ENCODE data around the gene ECPAS.

ECPAS gene

DNA sequence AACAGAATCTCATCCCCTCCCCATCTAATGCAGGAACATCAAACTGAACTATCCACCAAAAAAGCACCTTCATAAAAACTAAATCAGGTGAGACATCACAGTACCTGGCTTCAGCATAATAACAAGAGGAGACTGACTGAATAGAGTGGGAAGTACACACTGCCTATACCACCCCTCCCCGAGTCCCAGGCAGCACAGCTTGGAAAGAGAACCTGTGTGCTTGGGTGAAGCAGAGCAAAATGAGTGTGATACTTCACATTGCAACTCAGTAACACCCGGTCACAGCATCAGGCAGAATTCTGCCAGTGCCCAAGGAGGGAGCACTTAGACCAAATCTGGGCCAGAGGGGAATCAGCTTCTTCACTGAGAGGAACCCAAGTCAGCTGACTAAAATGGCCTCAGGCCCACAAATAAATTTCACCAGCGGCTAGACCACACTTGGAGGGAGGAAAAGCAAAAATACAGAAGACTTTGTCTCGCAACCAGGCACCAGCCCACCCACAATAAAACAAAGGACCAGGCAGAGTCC lies 84.9 kb downstream of the ECPAS start:
- Histone ChIP-seq H3K4me3 (ENCODE audit: insufficient read depth, low read length, poor library complexity, severe bottlenecking) (no peak overlapping the region), H2AFZ (ENCODE audit: low read depth, low read length, severe bottlenecking) (no peak overlapping the region), H3K27me3 (ENCODE audit: low read length) (no peaks in the 10 kb centered on the region), H3K9me3 (ENCODE audit: insufficient read depth, low read length) (no peaks in the 10 kb centered on the region; the same call in 1 of the 2 replicates), H3K36me3 (ENCODE audit: low read length) (peaks cover 10% of the 10 kb centered on the region; the same call in 1 of the 2 replicates), H3K9ac (ENCODE audit: low read length) (no peak overlapping the region), H4K20me1 (ENCODE audit: low read depth, low read length) (no peaks in the 10 kb centered on the region), H3K9me2 (replicated peaks; ENCODE audit: insufficient read depth, low read length) (no peaks in the 10 kb centered on the region), H3F3A (ENCODE audit: insufficient read depth) (no peaks in the 10 kb centered on the region), H3K4me2 (ENCODE audit: low read depth, low read length, poor library complexity, severe bottlenecking) (no peak overlapping the region), H3K27ac (ENCODE audit: low read depth, low read length) (no peak overlapping the region), H3K79me2 (ENCODE audit: insufficient read depth, low read length) (no peaks in the 10 kb centered on the region)
- TF ChIP-seq, protein P1, sequence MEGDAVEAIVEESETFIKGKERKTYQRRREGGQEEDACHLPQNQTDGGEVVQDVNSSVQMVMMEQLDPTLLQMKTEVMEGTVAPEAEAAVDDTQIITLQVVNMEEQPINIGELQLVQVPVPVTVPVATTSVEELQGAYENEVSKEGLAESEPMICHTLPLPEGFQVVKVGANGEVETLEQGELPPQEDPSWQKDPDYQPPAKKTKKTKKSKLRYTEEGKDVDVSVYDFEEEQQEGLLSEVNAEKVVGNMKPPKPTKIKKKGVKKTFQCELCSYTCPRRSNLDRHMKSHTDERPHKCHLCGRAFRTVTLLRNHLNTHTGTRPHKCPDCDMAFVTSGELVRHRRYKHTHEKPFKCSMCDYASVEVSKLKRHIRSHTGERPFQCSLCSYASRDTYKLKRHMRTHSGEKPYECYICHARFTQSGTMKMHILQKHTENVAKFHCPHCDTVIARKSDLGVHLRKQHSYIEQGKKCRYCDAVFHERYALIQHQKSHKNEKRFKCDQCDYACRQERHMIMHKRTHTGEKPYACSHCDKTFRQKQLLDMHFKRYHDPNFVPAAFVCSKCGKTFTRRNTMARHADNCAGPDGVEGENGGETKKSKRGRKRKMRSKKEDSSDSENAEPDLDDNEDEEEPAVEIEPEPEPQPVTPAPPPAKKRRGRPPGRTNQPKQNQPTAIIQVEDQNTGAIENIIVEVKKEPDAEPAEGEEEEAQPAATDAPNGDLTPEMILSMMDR (IDR thresholded peaks at IDR 0.05; ENCODE audit: insufficient read depth, low read length, poor library complexity, severe bottlenecking) = no peak
- no peak for TF ChIP-seq EZH2phosphoT487 (conservative IDR thresholded peaks at IDR 0.05; ENCODE audit: low read length)

GRCh38 chr9:111393971-111394370 lies 90.2 kb downstream of the ECPAS start:
- H4K20me1 ChIP-seq (ENCODE audit: low read depth, low read length) = no peaks in the 10 kb centered on the region
- no peaks in the 10 kb centered on the region for H3K9me2 ChIP-seq (replicated peaks; ENCODE audit: insufficient read depth, low read length)
- no peak overlapping the region for H3K9ac ChIP-seq (ENCODE audit: low read length)
- H3K4me2 ChIP-seq (ENCODE audit: low read depth, low read length, poor library complexity, severe bottlenecking) = no peak overlapping the region
- H2AFZ ChIP-seq (ENCODE audit: low read depth, low read length, severe bottlenecking) = no peak overlapping the region
- no peaks in the 10 kb centered on the region for H3K36me3 ChIP-seq (ENCODE audit: low read length)
- H3K9me3 ChIP-seq (ENCODE audit: insufficient read depth, low read length) = no peaks in the 10 kb centered on the region
- H3K27me3 ChIP-seq (ENCODE audit: low read length) = no peaks in the 10 kb centered on the region
- no peak overlapping the region for H3K4me3 ChIP-seq (ENCODE audit: insufficient read depth, low read length, poor library complexity, severe bottlenecking)
- H3K27ac ChIP-seq (ENCODE audit: low read depth, low read length) = no peak overlapping the region
- H3F3A ChIP-seq (ENCODE audit: insufficient read depth) = no peaks in the 10 kb centered on the region
- no peaks in the 10 kb centered on the region for H3K79me2 ChIP-seq (ENCODE audit: insufficient read depth, low read length)
- TF ChIP-seq EZH2phosphoT487 (conservative IDR thresholded peaks at IDR 0.05; ENCODE audit: low read length) = no peak
- TF ChIP-seq, protein P1 (IDR thresholded peaks at IDR 0.05; ENCODE audit: insufficient read depth, low read length, poor library complexity, severe bottlenecking) = no peak

DNA sequence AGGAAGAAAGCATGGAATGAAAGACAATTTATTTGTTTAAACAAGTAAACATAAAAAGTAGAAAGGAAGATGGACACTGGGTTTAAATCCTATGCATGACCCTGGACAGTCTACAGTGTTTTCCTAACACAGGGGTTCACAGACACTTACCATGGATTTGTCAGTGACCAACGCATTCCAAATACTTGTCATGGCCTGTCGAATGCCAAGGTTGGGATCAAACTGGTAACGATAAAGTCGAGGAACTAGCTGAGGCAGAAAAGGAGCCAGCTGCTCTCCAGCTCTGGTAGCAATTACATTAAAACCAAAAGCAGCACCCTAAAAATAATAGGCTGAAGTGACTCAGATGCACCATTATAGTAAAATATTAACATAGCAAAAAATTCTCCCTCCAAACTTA lies 94.8 kb downstream of the ECPAS start:
- H3K9me2 ChIP-seq (replicated peaks; ENCODE audit: insufficient read depth, low read length) = no peaks in the 10 kb centered on the region
- no peaks in the 10 kb centered on the region for H3K36me3 ChIP-seq (ENCODE audit: low read length)
- H4K20me1 ChIP-seq (ENCODE audit: low read depth, low read length) = no peaks in the 10 kb centered on the region; the same call in 1 of the 2 replicates
- TF ChIP-seq EZH2phosphoT487 (conservative IDR thresholded peaks at IDR 0.05; ENCODE audit: low read length) = no peak
- TF ChIP-seq, protein P1 (IDR thresholded peaks at IDR 0.05; ENCODE audit: insufficient read depth, low read length, poor library complexity, severe bottlenecking) = no peak
- H3K27me3 ChIP-seq (ENCODE audit: low read length) = no peaks in the 10 kb centered on the region
- H2AFZ ChIP-seq (ENCODE audit: low read depth, low read length, severe bottlenecking) = no peak overlapping the region
- H3F3A ChIP-seq (ENCODE audit: insufficient read depth) = no peaks in the 10 kb centered on the region
- no peak overlapping the region for H3K9ac ChIP-seq (ENCODE audit: low read length)
- H3K27ac ChIP-seq (ENCODE audit: low read depth, low read length) = no peak overlapping the region
- no peak overlapping the region for H3K4me2 ChIP-seq (ENCODE audit: low read depth, low read length, poor library complexity, severe bottlenecking)
- no peaks in the 10 kb centered on the region for H3K79me2 ChIP-seq (ENCODE audit: insufficient read depth, low read length)
- no peak overlapping the region for H3K4me3 ChIP-seq (ENCODE audit: insufficient read depth, low read length, poor library complexity, severe bottlenecking)
- no peaks in the 10 kb centered on the region for H3K9me3 ChIP-seq (ENCODE audit: insufficient read depth, low read length)

Measured in SU-DHL-6 (cell line).